DND-41 (cell line): ENCODE results near the gene SLC17A7.

Experiments used
- ATAC-seq: fragments of 200-7000 bp; cut with Tn5 transposase; 3 replicates; pipeline ENCODE4 v1.9.1; 2021; ENCODE audit warnings: low read depth; ENCODE audit not compliant: insufficient read depth
- DNase-seq: peaks from one replicate; pipeline ENCODE4 v3.0.0-alpha.2; 2020
- H2AFZ ChIP-seq: 2 replicates; pipeline ENCODE4 v1.6.0; 2012; ENCODE audit warnings: low read depth, low read length
- H3K27ac ChIP-seq: 2 replicates; pipeline ENCODE4 v1.5.1; 2012; ENCODE audit warnings: low read length, inconsistent platforms
- H3K27me3 ChIP-seq: fragments of 200-600 bp; sonication (generic); 2 replicates; pipeline ENCODE4 v1.6.0; 2012; ENCODE audit warnings: low read length, mild to moderate bottlenecking, inconsistent platforms; ENCODE audit not compliant: insufficient read depth, poor library complexity
- H3K36me3 ChIP-seq: 2 replicates; pipeline ENCODE4 v1.5.1; 2012; ENCODE audit warnings: low read length, inconsistent platforms; ENCODE audit not compliant: insufficient read depth
- H3K4me1 ChIP-seq: 2 replicates; pipeline ENCODE4 v1.5.1; 2012; ENCODE audit warnings: mild to moderate bottlenecking, low read length; ENCODE audit not compliant: insufficient read depth
- H3K4me2 ChIP-seq: 2 replicates; pipeline ENCODE4 v1.6.0; 2012; ENCODE audit warnings: mild to moderate bottlenecking, moderate library complexity, low read length, inconsistent platforms; ENCODE audit not compliant: insufficient read depth
- H3K4me3 ChIP-seq, 2 experiments: fragments of 200-600 bp in 1 of 2; shearing (Covaris generic) in 1 of 2; 2 replicates each; pipeline ENCODE4 v1.5.1; 2012 to 2016; ENCODE audit warnings: inconsistent platforms in 2 of 2, low read length in 2 of 2, mild to moderate bottlenecking in 2 of 2, low read depth in 1 of 2, moderate library complexity in 1 of 2
- H3K79me2 ChIP-seq: 2 replicates; pipeline ENCODE4 v1.6.0; 2012; ENCODE audit warnings: low read length, inconsistent platforms; ENCODE audit not compliant: insufficient read depth
- H3K9ac ChIP-seq: 2 replicates; pipeline ENCODE4 v1.6.0; 2012; ENCODE audit warnings: low read depth, mild to moderate bottlenecking, inconsistent platforms, low read length, moderate library complexity
- H3K9me3 ChIP-seq: 2 replicates; pipeline ENCODE4 v1.5.1; 2012; ENCODE audit warnings: low read length, moderate library complexity, mild to moderate bottlenecking, inconsistent platforms; ENCODE audit not compliant: insufficient read depth, severe bottlenecking
- H4K20me1 ChIP-seq: 2 replicates; pipeline ENCODE4 v1.6.0; 2012; ENCODE audit warnings: low read length; ENCODE audit not compliant: insufficient read depth
- EZH2 ChIP-seq: IDR thresholded peaks from 3 replicates; pipeline ENCODE4 v1.6.1; 2012; ENCODE audit warnings: borderline replicate concordance, low read depth, mild to moderate bottlenecking, moderate library complexity, low read length, inconsistent platforms; ENCODE audit not compliant: severe bottlenecking
- TF ChIP-seq, protein P1 (sequence below): IDR thresholded peaks from 2 replicates; pipeline ENCODE4 v1.5.1; 2012; ENCODE audit warnings: borderline replicate concordance, low read length, moderate library complexity, mild to moderate bottlenecking; ENCODE audit not compliant: poor library complexity, severe bottlenecking; ENCODE audit errors: extremely low read depth

Gene SLC17A7

DNA sequence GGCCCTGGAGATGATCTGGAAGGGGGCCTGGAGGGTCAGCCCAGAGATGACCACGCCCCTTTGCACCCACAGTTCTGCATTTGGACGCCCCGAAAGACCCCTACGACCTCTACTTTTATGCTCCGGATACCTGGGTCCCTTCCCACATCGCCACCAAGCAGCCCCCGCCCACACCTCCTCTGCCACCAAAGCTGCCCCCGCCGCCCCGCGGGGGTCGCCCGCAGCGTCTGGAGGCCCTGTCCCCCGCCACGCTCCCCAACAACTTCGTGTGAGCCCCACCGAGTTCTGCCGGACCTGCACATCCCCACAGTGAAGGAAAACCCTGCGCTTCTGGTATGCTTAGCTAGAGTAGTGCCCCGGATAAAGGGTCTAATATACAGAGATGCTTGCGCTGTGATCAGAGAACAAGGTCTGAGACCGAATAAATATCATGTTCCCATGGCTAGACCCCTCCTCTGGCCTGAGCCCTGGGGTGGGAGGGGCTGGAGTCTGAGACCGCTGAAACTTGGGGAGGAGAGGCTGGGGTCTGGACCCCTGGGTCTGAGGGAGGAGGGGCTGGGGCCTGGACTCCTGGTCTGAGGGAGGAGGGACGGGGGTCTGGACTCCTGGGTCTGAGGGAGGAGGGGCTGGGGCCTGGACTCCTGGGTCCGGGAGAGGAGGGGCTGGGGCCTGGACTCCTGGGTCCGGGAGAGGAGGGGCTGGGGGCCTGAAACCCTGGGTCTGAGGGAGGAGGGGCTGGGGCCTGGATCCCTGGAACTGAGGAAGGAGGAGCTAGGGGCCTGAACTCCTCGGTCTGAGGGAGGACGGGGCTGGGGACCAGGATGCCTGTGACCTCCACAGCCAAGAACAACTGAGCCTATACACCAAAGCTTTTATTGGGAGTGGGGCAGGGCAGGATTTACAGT, 12.5 kb downstream of the SLC17A7 start:
- no peaks in the 10 kb centered on the region for H3K9me3 ChIP-seq
- no peaks in the 10 kb centered on the region for H3K36me3 ChIP-seq
- ATAC-seq (no peak), DNase-seq (no peak)
- no peaks in the 10 kb centered on the region for H3K79me2 ChIP-seq
- no peak for TF ChIP-seq EZH2
- TF ChIP-seq, protein P1, sequence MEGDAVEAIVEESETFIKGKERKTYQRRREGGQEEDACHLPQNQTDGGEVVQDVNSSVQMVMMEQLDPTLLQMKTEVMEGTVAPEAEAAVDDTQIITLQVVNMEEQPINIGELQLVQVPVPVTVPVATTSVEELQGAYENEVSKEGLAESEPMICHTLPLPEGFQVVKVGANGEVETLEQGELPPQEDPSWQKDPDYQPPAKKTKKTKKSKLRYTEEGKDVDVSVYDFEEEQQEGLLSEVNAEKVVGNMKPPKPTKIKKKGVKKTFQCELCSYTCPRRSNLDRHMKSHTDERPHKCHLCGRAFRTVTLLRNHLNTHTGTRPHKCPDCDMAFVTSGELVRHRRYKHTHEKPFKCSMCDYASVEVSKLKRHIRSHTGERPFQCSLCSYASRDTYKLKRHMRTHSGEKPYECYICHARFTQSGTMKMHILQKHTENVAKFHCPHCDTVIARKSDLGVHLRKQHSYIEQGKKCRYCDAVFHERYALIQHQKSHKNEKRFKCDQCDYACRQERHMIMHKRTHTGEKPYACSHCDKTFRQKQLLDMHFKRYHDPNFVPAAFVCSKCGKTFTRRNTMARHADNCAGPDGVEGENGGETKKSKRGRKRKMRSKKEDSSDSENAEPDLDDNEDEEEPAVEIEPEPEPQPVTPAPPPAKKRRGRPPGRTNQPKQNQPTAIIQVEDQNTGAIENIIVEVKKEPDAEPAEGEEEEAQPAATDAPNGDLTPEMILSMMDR, result no peak
- no peak overlapping the region for H2AFZ ChIP-seq
- H4K20me1 ChIP-seq, result no peaks in the 10 kb centered on the region
- H3K4me2 ChIP-seq, result no peak overlapping the region
- H3K9ac ChIP-seq, result no peak overlapping the region
- no peak overlapping the region for H3K4me3 ChIP-seq
- peaks cover 4% of the 10 kb centered on the region; the same call in 1 of the 2 replicates for H3K4me1 ChIP-seq
- H3K27me3 ChIP-seq, result no peaks in the 10 kb centered on the region
- H3K27ac ChIP-seq, result no peak overlapping the region

DNA sequence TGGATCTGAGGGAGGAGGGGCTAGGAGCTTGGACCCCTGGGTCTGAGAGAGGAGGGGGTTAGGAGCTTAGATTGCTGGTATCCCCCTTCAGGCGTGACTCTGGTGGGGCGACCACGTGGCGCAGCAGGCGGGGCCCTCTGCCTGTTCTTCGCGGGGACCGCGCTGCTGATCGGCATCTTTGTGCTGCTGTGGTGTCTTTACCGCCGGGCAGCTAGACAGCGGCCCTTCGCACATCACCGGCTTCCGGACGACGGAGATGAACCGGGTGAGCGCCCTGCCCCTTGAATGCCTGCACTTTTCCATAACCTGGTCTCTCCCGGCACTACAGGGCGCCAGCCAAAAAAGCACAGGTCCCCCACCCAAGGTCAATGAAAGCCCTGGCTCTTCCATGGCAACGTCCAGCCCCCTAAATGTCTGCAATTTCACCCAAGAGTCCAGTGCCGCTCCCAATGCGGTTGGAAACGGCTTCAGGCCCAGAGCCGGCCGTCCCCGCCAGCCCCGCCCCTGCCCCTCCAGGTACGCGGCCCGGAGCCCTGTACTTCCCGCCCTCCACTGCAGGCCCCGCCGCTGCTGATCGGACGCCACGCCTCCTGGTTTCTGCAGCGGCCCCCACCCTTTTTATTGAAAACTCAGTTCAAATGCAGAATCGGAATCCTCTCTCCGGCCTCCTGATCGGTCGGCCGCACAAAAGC, 13.3 kb downstream of the SLC17A7 start:
- TF ChIP-seq EZH2, result no peak
- TF ChIP-seq, protein P1, result no peak
- no peaks in the 10 kb centered on the region for H4K20me1 ChIP-seq
- no peak overlapping the region for H3K4me3 ChIP-seq
- H3K36me3 ChIP-seq, result no peaks in the 10 kb centered on the region
- DNase-seq (no peak), ATAC-seq (no peak)
- peaks cover 7% of the 10 kb centered on the region; the same call in 1 of the 2 replicates for H3K4me1 ChIP-seq
- H3K27me3 ChIP-seq, result no peaks in the 10 kb centered on the region
- no peaks in the 10 kb centered on the region for H3K9me3 ChIP-seq
- H3K4me2 ChIP-seq, result no peak overlapping the region
- no peak overlapping the region for H2AFZ ChIP-seq
- H3K79me2 ChIP-seq, result no peaks in the 10 kb centered on the region
- no peak overlapping the region for H3K9ac ChIP-seq
- no peak overlapping the region for H3K27ac ChIP-seq

DNA sequence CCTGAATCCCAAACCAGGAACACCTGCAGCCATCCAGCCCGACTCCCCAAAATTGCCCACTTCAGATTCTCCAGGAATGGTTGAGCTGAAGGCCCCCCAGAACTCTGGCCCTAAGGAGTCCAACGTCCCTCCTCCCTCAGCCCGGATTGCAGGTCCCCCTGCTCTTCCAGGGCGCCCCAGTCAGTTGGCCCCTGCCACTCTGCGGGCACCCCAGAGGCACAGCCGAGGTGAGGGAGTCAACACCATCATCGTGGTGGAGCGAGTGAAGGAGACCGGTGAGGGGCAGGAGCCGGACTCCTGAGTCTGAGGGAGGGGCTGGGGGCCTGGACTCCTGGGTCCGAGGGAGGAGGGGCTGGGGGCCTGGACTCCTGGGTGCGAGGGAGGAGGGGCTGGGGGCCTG, 14.0 kb downstream of the SLC17A7 start:
- DNase-seq, result no peak
- Histone ChIP-seq H4K20me1 (no peaks in the 10 kb centered on the region), H3K4me1 (peaks cover 7% of the 10 kb centered on the region; the same call in 1 of the 2 replicates), H3K27me3 (no peaks in the 10 kb centered on the region), H3K9me3 (no peaks in the 10 kb centered on the region), H3K9ac (no peak overlapping the region), H3K27ac (no peak overlapping the region), H3K79me2 (no peaks in the 10 kb centered on the region), H2AFZ (no peak overlapping the region), H3K4me2 (no peak overlapping the region), H3K4me3 (no peak overlapping the region), H3K36me3 (no peaks in the 10 kb centered on the region)
- TF ChIP-seq, protein P1, result no peak
- ATAC-seq, result no peak
